ENCODE data around the gene REM2.
A peak's percentile ranks its signal among the peaks of the same experiment; 100 is the strongest.

REM2 gene, protein sequence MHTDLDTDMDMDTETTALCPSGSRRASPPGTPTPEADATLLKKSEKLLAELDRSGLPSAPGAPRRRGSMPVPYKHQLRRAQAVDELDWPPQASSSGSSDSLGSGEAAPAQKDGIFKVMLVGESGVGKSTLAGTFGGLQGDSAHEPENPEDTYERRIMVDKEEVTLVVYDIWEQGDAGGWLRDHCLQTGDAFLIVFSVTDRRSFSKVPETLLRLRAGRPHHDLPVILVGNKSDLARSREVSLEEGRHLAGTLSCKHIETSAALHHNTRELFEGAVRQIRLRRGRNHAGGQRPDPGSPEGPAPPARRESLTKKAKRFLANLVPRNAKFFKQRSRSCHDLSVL

DNA sequence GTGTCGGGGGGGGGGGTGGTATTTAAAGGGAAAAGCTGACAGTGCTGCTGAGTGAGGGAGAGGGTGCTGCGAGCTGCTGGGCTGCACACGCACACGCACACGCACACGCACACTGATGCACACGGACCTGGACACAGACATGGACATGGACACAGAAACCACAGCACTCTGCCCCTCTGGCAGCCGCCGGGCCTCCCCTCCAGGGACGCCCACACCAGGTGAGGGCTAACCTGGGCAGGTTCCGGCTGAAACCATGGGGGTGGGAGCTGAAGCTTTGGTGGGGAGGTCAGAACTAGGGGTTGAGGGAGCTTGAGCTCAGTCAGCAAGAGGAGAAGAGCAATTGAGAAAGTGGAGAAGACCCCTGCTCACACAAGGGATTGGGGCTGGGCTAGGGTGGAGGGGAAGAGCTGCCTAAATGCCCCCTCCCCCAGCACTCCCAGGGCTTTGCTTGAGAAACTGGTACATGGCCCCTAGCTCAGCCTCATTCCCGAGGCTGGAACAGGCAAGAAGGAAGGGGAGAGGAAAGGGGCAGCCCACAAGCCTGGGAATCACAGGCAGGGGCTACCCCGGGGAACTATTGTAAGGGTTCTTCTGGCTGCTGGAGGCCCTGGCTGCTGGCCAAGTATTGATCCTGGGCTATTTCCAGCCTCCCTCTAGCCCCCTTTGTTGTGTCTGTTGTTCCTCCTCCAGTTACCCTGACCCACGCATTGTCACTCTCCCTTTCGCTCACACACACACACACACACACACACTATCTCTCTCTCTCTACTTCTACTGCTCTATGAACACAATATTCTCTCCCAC lies at the start of gene REM2:
Gene REM2, plus strand, starts transcription at position 50 of the 804 bp plus-strand sequence. Its CDS starts 66 bp downstream, at position 116.
- peak; percentile 57 for DNase-seq (ENCODE audit: low spot score)

DNA sequence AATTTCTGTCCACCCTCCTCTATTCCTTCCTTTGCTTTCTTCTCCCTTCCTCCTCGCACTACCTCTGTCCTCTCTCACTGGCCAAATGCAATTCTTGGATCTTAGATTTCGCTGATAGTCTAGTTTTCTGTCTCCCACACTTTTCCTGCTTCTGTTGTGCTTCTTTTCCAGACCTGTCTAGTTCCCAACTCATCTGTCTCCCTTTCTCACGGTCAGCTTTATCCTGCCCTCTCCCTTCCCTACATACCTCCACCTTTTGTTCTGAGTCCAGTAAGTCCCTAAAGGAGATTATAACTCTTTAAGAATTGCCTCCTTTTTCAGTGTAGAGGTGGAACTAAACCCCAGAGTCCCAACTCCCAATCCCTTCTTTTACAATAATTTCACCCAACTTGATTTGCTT lies 47.5 kb upstream of the REM2 start:
- no peak for DNase-seq (ENCODE audit: low spot score)

DNA sequence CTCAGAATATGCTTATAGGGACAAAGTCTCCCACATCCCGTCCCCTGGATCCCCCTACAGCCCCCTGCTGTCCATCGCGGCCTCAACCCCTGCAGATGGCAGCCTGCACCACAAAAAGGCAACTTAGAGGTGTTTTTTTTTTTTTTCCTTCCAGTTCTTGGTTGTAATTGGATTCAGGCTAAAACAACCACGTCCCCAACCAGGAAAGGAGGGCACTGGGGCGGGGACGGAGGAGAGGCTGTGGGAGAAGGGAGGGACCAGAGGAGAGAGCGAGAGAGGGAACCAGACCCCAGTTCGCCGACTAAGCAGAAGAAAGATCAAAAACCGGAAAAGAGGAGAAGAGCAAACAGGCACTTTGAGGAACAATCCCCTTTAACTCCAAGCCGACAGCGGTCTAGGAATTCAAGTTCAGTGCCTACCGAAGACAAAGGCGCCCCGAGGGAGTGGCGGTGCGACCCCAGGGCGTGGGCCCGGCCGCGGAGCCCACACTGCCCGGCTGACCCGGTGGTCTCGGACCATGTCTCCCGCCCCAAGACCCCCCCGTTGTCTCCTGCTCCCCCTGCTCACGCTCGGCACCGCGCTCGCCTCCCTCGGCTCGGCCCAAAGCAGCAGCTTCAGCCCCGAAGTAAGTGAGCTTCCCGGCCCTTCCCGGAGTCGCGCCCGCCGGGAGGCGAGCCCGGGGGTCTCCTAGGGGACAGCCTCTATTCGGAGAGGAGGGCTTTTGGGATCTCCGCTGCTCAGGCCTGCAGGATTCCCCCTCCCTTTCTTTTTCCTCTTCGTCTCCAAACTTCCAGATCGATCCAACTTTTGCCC lies 46.5 kb upstream of the REM2 start, which contains the start of gene MMP14:
Gene MMP14, plus strand, starts transcription at position 285 of the 813 bp plus-strand sequence. Its CDS starts 233 bp downstream, at position 518.
- no peak for DNase-seq (ENCODE audit: low spot score)

DNA sequence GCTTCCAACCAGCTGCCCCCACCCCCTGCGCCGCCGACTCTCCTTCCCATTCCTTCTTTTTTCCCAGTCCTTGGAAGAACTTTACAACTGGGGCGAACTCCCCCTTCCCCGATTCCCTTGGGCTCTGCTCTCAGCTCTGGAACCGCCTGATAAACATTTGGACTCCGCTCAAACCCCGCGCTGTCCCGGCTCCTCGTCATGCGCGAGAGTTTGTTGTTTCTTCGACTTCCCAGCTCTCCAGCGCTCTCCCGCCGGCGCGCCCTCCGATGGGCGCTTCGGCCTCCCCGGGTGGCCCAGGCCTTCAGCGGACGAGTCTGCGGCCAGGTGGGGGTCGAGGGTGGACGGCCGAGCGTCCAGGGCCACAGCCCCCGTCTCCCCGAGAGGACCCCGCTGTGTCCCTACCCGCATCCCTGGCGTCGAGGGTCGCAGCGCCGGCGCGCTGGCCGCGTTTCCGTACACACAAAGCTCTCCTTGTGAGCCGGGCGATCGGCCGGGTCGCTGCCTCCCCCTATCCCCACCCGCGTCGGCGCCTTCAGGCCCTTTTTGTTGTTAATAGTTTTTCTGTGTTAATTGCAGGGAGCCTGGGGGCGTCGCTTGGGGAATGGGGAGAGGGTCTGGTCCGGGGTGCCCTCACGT lies 45.8 kb upstream of the REM2 start:
- DNase-seq (ENCODE audit: low spot score) = peak; percentile 66

DNA sequence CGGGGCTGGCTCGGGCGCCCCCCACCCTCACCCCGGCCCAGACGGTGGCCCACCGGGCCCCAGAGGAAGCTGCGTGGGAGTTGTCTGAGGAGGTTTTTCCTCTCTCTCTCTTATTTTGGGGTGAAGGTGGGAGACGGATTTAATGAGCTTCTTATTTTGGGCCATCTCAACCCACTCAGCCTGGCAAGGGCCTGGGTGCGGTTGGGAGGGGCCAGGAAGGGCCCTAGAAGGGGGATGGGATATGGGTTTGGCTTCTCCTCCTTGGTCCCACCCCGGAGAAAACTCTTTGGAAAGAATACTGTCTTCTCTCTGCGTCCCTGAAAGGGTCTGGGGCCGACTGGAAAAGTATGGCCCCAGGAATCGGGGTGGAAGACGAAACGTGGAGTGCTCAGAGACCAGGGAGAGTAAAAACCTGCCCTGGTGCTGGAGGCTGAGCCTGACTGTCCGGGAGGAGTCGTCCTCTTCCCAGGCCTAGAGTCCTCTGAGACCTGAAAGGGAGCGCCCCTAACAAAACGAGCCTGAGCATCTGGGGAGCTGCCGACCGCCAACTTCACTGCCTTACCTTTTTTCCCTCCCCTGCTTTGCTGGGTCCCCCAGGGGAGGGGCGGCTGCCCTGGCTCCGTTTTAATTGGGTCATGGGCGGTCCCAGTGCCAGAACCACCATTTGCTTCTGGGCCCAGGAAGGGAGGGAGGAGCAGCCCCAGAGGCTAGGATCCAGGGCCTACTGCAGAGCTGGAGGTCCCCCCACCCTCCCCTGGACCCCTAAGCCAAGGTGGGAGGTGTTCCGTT lies 45.1 kb upstream of the REM2 start:
- DNase-seq (ENCODE audit: low spot score) = no peak

DNA sequence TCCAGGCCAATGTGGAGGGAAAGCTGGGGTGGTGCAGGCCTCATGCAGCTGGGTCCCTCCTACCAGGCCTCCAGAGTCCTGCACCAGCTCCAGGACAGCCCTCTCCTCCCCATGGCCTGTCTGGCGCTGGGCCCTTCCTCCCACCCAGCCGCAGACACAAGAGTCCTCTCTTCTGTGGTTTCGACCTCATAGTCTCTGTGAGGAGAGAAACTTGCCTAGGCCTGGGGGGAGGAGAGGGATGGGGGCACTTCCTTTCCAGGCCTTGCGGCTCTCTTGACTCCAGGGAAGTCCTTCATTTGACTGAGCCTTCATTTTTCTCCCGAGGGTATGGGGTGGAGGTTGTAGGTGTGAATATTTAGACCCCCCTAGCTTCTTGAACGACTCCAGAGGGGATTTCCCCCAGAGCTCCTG lies 44.4 kb upstream of the REM2 start:
- no peak for DNase-seq (ENCODE audit: low spot score)

DNA sequence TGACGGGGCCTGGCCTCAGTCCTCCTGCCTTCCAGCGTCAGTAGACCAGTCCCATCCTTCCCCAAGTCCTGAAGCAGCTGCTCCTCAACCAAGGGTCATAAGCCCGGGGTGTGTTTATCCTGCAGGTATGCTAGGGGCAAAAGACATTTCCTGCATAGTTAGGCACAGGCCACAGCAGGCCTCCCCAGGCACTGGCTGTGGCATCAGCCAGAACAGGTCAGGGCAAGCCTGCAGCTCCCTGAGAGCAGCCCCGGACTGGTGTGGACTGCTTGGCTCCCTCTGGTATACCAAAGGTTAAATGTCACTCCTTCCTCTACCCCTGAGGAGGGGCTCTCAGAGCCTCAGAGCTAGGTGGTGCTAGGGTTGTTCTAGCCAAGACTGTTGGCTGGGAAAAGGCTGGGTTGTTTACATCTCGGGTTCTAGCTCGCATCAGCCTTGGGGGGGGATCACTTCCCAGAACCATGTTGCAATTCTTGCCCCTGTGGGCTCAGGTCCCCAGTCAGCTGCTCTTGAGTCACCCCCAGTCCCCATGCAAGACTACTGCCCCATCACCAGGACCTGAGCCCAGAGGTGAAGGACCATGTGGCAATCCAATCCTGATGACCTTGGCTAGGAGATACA lies 43.8 kb upstream of the REM2 start:
- DNase-seq (ENCODE audit: low spot score) = no peak

DNA sequence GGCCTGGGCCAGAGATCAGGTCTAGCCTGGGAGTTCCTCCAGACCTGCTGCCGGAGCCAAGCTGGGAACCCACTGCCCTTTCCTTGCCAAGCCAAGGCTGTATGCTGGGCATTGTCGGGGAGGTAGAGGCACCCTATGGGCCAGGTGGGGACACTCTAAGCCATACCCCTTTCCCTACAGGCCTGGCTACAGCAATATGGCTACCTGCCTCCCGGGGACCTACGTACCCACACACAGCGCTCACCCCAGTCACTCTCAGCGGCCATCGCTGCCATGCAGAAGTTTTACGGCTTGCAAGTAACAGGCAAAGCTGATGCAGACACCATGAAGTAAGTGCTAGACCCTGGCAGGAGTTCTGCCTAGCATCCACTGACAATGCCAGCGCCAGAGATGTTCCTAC lies 41.7 kb upstream of the REM2 start:
- no peak for DNase-seq (ENCODE audit: low spot score)

DNA sequence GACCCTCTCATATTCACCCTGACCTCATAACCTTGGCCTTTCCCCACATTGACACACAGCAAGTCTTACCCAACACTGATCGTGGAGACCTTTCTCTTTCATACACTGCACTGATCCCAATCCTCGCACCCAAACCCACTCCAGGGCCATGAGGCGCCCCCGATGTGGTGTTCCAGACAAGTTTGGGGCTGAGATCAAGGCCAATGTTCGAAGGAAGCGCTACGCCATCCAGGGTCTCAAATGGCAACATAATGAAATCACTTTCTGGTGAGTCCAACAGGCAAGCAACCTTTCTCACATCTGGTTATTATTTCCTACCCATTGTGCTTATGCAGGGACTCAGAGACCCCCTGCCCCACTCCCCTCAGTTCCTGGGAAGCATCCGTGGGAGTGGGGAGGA lies 41.3 kb upstream of the REM2 start:
- no peak for DNase-seq (ENCODE audit: low spot score)

DNA sequence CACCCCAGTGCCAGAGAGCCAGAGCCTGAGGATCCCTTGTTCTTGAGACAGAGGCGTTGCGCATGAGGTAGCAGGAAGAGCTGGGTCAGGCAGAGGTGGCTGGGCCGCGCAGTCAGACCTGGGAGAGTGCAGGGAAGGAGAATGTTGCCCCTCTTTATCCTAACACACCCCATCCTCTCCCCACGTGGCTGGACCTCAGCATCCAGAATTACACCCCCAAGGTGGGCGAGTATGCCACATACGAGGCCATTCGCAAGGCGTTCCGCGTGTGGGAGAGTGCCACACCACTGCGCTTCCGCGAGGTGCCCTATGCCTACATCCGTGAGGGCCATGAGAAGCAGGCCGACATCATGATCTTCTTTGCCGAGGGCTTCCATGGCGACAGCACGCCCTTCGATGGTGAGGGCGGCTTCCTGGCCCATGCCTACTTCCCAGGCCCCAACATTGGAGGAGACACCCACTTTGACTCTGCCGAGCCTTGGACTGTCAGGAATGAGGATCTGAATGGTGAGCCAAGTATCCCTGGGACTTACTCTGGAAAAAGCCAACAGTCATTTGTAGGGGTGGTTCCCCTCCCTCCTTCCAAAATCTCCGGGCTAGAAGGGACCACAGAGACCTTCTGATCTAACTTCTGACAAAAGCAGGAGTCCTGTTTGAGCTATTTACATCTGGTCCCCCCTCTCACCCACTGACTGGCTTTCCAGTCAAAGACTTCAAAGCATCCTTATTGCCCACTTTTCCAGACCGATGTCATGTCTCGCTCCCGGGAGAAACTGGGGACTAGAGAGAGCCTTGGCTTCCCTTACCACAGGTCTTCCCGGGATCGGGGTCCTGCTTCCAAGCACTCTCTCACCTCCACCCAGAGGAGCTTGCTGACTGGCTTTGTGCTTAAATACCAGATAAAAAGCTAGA lies 40.6 kb upstream of the REM2 start:
- DNase-seq (ENCODE audit: low spot score) = no peak

DNA sequence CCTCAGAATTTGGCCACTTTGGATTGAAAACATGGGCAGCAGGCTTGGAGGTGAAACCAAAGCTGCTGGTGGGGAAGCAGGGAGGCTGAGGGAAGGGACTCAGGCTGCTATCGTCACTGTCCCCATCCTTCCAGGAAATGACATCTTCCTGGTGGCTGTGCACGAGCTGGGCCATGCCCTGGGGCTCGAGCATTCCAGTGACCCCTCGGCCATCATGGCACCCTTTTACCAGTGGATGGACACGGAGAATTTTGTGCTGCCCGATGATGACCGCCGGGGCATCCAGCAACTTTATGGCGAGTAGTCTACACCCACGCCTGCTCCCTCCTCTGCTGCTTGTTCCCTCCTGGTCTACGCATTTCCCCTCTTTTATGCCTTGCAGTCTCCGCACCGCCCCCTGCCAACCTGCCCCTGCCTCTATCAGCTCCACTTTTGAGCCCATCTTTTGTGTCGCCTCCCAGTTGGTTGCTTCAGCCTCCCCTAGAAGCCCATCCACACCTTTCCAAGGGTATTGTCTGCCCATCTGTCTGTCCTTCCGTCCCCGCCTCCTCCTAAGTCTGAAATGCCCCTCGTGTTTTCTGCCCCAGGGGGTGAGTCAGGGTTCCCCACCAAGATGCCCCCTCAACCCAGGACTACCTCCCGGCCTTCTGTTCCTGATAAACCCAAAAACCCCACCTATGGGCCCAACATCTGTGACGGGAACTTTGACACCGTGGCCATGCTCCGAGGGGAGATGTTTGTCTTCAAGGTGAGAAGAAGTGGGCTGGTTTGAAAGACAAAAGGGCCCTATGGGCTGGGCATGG lies 39.7 kb upstream of the REM2 start:
- DNase-seq (ENCODE audit: low spot score) = no peak

DNA sequence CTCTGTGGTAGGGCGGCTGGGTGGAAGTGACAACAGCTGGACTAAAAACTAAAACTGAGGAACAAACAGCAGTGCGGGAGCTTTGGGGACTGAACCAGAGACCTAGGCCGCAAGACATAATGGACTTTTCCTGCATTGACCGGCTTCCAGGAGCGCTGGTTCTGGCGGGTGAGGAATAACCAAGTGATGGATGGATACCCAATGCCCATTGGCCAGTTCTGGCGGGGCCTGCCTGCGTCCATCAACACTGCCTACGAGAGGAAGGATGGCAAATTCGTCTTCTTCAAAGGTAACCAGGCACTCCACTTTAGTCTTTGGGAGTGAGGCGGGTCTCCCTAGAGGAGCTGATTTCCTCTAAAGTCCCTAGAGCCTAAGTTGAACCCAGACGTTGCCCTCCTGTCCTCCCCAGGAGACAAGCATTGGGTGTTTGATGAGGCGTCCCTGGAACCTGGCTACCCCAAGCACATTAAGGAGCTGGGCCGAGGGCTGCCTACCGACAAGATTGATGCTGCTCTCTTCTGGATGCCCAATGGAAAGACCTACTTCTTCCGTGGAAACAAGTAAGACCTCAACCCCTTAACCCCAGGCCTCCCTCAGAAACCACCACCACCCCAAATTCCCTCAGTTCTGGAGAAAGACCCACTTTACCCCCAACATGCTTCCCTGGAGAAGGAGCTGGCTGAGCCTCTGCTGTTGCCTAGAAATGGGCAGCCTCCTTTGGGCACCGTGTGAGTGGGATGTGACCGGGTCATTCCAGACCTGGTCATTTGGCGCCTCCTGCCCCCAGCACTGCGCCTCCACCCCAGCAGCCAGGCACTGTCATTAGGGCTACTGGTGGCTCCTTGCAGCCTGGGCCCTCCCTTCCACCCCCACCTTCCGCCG lies 38.6 kb upstream of the REM2 start:
- DNase-seq (ENCODE audit: low spot score) = no peak

DNA sequence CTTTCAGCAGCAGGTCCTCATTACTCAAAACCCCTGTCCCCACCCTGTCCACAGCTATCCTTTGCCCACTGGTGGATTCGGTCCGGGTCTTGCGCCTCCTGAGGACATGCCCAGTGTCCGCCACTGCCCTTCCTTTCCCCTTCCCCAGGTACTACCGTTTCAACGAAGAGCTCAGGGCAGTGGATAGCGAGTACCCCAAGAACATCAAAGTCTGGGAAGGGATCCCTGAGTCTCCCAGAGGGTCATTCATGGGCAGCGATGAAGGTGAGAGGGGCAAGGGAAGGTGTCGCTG lies 38.0 kb upstream of the REM2 start:
- no peak for DNase-seq (ENCODE audit: low spot score)

DNA sequence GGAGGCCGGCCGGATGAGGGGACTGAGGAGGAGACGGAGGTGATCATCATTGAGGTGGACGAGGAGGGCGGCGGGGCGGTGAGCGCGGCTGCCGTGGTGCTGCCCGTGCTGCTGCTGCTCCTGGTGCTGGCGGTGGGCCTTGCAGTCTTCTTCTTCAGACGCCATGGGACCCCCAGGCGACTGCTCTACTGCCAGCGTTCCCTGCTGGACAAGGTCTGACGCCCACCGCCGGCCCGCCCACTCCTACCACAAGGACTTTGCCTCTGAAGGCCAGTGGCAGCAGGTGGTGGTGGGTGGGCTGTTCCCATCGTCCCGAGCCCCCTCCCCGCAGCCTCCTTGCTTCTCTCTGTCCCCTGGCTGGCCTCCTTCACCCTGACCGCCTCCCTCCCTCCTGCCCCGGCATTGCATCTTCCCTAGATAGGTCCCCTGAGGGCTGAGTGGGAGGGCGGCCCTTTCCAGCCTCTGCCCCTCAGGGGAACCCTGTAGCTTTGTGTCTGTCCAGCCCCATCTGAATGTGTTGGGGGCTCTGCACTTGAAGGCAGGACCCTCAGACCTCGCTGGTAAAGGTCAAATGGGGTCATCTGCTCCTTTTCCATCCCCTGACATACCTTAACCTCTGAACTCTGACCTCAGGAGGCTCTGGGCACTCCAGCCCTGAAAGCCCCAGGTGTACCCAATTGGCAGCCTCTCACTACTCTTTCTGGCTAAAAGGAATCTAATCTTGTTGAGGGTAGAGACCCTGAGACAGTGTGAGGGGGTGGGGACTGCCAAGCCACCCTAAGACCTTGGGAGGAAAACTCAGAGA lies 37.0 kb upstream of the REM2 start:
- no peak for DNase-seq (ENCODE audit: low spot score)

DNA sequence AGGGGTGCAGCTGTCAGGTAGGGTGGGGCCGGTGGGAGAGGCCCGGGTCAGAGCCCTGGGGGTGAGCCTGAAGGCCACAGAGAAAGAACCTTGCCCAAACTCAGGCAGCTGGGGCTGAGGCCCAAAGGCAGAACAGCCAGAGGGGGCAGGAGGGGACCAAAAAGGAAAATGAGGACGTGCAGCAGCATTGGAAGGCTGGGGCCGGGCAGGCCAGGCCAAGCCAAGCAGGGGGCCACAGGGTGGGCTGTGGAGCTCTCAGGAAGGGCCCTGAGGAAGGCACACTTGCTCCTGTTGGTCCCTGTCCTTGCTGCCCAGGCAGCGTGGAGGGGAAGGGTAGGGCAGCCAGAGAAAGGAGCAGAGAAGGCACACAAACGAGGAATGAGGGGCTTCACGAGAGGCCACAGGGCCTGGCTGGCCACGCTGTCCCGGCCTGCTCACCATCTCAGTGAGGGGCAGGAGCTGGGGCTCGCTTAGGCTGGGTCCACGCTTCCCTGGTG lies 36.2 kb upstream of the REM2 start:
- DNase-seq (ENCODE audit: low spot score) = no peak

DNA sequence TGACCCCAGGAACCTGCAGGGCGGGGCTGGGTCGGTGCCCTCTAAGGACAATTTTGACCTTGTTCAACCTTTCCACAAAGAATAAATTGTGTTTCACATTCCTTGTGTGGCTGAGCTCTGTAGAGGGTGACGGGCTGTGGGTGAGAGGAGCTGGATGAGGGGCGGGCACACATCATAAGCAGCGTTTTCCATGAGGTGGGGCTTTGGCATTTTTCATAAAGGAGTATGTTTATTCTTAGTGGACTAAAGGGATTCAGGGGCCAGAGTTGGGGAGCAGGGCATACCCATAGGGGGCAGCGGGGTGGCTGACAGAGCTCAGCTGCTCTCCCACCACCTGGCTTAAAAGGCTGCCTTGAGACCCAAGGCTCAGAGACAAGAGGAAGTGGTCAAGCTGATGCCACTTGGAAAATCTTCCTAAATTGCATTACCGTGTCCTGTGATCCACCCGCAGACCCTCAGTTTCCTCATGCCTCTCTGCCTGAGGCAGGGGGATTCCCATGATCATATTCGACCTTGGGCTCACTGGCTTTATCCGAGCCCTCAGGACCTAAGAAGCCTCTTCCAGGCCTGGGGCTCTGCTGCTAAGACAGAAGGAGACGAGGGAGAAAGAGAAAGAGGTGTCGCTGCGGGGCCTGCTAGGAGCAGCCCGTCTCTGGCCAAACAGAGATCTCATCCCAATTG lies 35.2 kb upstream of the REM2 start:
- no peak for DNase-seq (ENCODE audit: low spot score)

Data from ecto neural progenitor cell (in vitro differentiated cells).